HG02759 (cell line): Measurements from ENCODE around the gene ARHGEF25.

Experiments
- ATAC-seq: cut with Tn5 transposase; IDR thresholded peaks from one replicate; pipeline ENCODE4 v1.9.1; 2021; ENCODE audit warnings: mild to moderate bottlenecking, moderate library complexity; ENCODE audit not compliant: unreplicated experiment

ARHGEF25 gene

GRCh38 chr12:57620936-57621496 is 9.8 kb downstream of the ARHGEF25 start:
- no peak for ATAC-seq

GRCh38 chr12:57621497-57622292 is 10.5 kb downstream of the ARHGEF25 start:
- ATAC-seq: no peak

DNA sequence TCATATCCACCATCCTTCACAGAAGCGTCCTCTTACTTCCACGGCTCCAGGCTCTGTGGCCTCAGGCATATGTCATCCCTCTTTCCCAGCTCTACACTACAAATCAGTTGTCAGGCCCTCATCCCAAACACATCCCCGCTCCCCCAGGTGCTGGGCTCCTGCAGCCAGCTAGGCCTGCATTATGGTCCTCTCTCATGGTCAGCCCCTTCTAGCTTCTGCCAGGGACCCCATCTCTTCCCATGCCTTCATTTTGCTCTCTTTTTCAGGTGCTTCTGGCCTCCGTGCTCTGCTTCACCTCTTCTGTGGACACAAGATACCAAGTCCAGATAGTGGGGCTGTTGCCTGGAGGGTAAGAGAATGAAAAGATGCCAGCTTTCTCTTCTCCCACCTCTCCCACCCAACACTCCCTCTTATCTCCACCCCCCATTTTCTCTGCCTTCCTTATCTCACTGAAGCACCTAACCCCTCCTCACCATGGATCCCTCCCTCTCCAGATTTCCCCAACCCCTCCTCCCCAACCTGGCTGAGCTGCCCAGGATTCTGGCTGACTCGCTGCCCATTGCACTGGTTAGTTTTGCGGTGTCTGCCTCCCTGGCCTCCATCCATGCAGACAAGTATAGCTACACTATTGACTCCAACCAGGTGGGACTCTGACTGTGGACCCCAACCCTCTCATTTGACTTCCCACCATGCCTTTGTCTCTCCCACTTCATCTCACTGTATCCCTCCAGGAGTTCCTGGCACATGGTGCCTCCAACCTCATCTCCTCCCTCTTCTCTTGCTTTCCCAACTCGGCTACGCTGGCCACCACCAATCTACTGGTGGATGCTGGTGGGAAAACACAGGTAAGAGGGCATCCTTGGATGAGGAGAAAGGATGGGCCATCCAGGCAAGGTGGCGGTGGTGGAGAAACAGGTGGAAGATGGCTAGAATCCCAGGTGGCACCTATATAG is 11.3 kb downstream of the ARHGEF25 start:
- no peak for ATAC-seq

- ATAC-seq: no peak
These were observed 12.2 kb downstream of the ARHGEF25 start for GRCh38 chr12:57623385-57623784.

DNA sequence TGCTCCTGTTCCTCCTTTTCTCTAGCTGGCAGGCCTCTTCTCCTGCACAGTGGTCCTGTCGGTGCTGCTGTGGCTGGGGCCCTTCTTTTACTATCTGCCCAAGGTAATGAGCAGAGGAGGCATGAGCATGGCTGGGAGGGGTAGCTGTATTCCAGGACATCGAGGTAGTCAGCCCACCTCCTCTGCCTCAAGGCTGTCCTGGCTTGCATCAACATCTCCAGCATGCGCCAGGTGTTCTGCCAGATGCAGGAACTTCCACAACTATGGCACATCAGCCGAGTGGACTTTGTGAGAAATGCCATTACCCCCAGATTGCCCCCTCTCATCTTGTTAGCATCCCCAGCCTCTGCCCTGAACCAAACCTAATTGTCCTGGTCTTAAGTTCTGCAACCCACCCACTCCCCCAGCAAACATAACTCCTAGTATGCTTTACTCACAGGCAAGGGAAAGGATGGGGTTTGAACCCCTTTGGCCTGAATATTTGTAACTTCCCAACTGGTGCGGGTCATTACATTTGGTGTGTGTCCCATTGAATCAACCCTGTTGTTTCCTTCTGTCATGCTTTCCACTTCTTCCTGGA is 12.7 kb downstream of the ARHGEF25 start:
- no peak for ATAC-seq

DNA sequence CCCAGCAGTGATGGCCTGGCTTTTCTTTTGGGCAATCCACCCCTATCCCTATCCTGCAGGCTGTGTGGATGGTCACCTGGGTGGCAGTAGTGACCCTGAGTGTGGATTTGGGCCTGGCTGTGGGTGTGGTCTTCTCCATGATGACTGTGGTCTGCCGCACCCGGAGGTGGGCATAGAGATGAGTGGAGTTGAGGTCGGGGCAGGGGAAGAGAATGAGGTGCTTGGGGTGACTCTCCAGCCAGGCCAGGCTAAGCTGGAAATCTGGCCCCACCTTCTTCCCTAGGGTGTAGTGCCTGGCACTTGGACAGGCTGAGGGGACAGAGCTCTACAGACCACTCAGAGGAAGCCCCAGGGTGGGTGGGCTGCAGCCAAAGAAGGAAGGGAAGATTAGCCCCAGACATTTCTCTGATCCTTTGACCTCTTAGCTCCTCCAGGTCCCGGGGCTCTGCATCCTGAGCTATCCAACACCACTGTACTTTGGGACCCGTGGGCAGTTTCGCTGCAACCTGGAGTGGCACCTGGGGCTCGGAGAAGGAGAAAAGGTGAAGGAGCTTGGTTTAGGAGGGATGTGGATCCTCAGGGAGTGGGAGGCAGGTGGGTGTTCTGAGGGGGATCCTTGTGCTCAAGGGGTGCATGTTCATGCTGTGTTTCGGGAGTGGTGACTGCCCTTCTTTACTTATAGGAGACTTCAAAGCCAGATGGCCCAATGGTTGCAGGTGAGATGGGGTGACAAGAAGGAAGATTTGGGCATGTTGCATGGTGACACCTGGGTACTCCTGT is 13.4 kb downstream of the ARHGEF25 start:
- ATAC-seq: no peak

GRCh38 chr12:57625261-57626032 is 14.2 kb downstream of the ARHGEF25 start:
- ATAC-seq: no peak

GRCh38 chr12:57626111-57626920 is 15.1 kb downstream of the ARHGEF25 start:
- ATAC-seq: no peak

DNA sequence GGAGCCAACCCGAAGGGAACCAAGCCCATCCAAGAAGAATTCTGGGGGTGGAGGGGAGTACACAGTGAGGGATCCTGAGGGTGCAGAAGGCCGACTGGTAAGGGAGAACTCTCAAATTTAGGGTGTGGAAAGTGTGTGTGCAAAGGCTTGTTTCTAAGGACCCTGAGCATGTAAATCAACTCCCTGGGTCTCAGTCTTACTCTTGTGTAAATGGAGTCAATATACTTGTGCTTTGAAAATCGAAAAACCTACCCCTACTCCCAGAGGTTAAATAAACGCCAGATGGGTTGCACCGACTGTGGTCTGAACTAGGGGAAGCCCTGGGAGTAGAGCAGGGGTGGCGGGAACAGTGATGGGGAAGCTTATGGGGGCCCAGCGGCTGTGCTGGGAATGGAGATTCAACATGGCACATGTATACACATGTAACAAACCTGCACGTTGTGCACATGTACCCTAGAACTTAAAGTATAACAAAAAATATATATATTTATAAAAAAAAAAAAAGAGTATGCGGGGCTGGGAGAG is 15.7 kb downstream of the ARHGEF25 start:
- ATAC-seq: no peak

DNA sequence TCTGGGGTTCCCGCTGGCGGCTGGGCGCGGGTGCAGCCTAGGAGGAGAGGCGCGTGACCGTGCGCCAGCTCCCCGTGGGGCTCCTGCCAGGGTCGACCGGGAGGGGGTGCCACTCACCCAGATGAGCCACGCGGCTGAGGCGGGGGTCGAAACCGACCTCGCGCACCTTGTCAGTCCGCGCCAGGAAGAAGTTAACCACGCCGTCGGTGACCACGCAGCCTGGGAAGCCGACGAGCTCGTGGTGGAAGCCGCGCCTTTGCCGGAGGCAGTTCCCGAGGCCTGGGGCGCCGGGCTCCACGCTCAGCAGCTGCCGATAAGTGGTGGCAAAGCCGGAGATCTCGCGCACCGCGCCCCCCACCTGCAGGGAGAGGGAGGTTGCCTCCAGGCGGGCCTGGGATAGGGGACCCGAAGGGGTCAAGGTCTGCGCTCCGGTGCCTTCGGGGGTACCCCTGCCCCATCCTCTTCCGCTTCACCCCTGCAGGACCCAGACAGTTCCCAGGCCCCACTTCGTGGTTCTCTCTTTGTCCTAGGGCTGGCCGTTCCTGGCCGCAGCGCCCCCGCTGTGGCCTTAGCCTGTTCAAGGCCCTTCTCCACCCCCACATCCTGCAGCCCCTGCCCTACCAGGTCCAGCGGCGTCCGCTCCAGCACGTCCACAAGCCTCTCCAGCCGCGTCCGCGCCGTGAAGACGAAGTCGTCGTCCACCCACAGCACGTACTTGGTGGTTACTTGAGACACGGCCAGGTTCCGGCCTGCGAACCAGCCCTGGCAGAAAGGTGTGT is 16.5 kb downstream of the ARHGEF25 start:
- ATAC-seq: no peak

GRCh38 chr12:57628280-57629191 is 17.3 kb downstream of the ARHGEF25 start:
- ATAC-seq: no peak

- ATAC-seq: no peak
These were observed 18.7 kb downstream of the ARHGEF25 start for GRCh38 chr12:57629897-57630471.

- ATAC-seq: no peak
These were observed 19.7 kb downstream of the ARHGEF25 start for GRCh38 chr12:57630891-57631433.

GRCh38 chr12:57631566-57632072 is 20.4 kb downstream of the ARHGEF25 start:
- ATAC-seq: no peak

DNA sequence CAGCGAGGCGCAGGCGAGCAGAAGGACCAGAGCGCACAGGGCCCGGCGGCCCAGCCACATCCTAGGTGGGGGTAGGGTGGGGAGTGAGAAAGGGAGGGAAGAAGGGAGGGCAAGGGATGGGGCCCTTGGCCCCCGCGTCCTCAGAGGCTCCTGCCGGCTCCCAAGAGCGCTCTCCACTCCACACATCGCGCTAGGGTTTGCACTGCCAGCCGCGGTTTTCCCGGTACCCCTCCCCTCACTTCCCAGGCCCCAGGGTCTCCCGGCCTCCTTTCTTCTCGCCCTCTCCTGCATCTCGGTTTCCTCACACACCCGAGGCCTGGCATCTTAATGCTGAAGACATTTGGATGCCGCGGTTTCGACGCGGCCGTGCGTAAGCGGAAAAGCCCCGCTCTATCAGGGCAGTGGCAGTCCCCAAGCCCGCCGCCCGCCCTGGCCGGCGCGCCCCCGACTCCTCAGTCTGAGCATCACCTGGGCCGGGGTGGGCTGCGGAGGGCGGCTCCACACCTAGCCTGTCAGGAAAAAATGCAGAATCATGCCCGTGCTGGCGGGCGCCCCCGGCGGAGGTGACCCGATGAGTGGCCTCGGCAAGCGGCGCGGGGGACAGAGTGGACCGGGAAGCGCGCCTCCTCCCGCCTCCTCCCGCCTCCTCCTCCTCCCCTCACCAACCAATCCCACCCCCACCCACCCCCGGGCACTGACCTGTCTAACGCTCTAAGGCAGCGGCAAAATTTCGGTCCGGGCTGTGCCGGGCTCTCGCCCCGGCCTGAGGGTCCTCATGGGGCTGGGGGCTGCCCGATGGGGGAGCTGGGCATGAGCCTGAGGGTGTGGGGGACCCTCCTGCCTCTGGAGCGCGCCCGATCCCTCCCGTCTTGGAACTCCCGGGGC is 21.1 kb downstream of the ARHGEF25 start:
- no peak for ATAC-seq
